MCF 10A (cell line): ENCODE results near the gene DLG2. TPM values are rescaled to one million over a fixed set of nuclear protein-coding genes. Genes with fewer than 3 reads are reported as not detected.

Experiments
- BruUV-seq: library from RNA; stranded (reverse); fragments of 400-500 nt; replicated peaks from 2 replicates; lab custom pipeline; 2021; lab: Mats Ljungman, UMichigan
- CTCF ChIA-PET: fragments of 300-600 bp; sonication (Branson Sonifier 250); formaldehyde crosslinking; extraction: SDS; loops from one replicate; lab custom pipeline; 2021; ENCODE audit warnings: antibody characterized with exemption, inconsistent platforms; lab: Yijun Ruan, JAX
- POLR2A ChIA-PET: fragments of 300-600, 350-650 bp; sonication (Branson Sonifier 250); formaldehyde crosslinking; extraction: SDS; loops from one replicate; lab custom pipeline; 2020; ENCODE audit warnings: antibody characterized with exemption, inconsistent platforms; lab: Yijun Ruan, JAX
- DNase-seq: peaks from one replicate; pipeline ENCODE4 v3.0.0-alpha.2; 2018; ENCODE audit not compliant: unreplicated experiment
- H3K27ac Mint-ChIP-seq: one replicate; pipeline ENCODE4 v1.8.0; 2022; ENCODE audit warnings: mild to moderate bottlenecking, low read depth, mixed read lengths; ENCODE audit not compliant: unreplicated experiment
- H3K27me3 Mint-ChIP-seq: one replicate; pipeline ENCODE4 v1.8.0; 2022; ENCODE audit warnings: mixed read lengths; ENCODE audit not compliant: insufficient read depth, unreplicated experiment
- H3K36me3 Mint-ChIP-seq: one replicate; pipeline ENCODE4 v1.8.0; 2022; ENCODE audit warnings: mild to moderate bottlenecking, moderate library complexity, mixed read lengths; ENCODE audit not compliant: insufficient read depth, unreplicated experiment
- H3K4me1 Mint-ChIP-seq: one replicate; pipeline ENCODE4 v1.8.0; 2022; ENCODE audit warnings: mixed read lengths; ENCODE audit not compliant: insufficient read depth, unreplicated experiment
- H3K4me3 Mint-ChIP-seq: one replicate; pipeline ENCODE4 v1.8.0; 2022; ENCODE audit warnings: mild to moderate bottlenecking, moderate library complexity, mixed read lengths; ENCODE audit not compliant: unreplicated experiment
- H3K9me3 Mint-ChIP-seq: one replicate; pipeline ENCODE4 v1.8.0; 2022; ENCODE audit warnings: mixed read lengths; ENCODE audit not compliant: unreplicated experiment
- intact Hi-C: fragments of 100-400 bp; cut with micrococcal nuclease; formaldehyde crosslinking; loops from 2 replicates; pipeline ENCODE4 v1.14.1; 2022
- total RNA-seq: library from RNA; stranded (reverse); gene quantifications from 2 replicates; pipeline ENCODE4 v1.2.3, GENCODE V29; 2022
- TF ChIP-seq, protein P1 (sequence below): fragments of 200-600 bp; IDR thresholded peaks from one replicate; pipeline ENCODE4 v1.8.0; 2022; ENCODE audit warnings: antibody characterized with exemption, mild to moderate bottlenecking; ENCODE audit not compliant: unreplicated experiment

DLG2 gene
- total RNA-seq, 1 experiment from 2014 or later = 0.26 TPM

DNA sequence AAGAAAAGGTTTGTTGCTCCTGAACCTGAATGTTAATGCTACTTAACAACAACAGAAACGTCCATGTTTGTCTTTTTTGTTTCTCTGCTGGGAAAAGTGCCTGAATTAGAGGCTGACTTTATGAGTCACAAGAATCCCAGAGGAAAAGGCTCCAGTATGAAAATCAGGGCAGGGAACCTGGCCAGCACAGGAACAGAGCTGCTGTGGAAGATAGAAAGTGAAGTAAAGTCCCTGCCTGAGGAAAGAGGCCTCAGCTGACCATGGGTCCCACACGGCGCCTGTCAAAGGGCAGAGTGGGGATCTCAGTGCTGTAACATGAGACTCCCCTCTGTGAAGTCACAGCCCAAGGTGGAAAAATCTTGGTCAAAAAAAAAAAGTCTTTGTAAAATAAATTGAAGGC lies 1708.7 kb downstream of the DLG2 start:
- CTCF ChIA-PET = interaction anchor here (0.6 to 0.7 kb wide), 3 partner anchors 99 to 1742 kb away, joined by 3 to 4 read pairs (median 3); no protein-coding TSS in a partner anchor
- no peaks in the 10 kb centered on the region for H3K36me3 Mint-ChIP-seq
- no peaks in the 10 kb centered on the region for H3K9me3 Mint-ChIP-seq
- H3K27me3 Mint-ChIP-seq = no peaks in the 10 kb centered on the region
- TF ChIP-seq, protein P1, sequence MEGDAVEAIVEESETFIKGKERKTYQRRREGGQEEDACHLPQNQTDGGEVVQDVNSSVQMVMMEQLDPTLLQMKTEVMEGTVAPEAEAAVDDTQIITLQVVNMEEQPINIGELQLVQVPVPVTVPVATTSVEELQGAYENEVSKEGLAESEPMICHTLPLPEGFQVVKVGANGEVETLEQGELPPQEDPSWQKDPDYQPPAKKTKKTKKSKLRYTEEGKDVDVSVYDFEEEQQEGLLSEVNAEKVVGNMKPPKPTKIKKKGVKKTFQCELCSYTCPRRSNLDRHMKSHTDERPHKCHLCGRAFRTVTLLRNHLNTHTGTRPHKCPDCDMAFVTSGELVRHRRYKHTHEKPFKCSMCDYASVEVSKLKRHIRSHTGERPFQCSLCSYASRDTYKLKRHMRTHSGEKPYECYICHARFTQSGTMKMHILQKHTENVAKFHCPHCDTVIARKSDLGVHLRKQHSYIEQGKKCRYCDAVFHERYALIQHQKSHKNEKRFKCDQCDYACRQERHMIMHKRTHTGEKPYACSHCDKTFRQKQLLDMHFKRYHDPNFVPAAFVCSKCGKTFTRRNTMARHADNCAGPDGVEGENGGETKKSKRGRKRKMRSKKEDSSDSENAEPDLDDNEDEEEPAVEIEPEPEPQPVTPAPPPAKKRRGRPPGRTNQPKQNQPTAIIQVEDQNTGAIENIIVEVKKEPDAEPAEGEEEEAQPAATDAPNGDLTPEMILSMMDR = no peak
- BruUV-seq = no TSS peak
- H3K4me3 Mint-ChIP-seq = no peak overlapping the region
- H3K4me1 Mint-ChIP-seq = no peaks in the 10 kb centered on the region
- DNase-seq = no peak
- H3K27ac Mint-ChIP-seq = no peak overlapping the region
- intact Hi-C loops = no loop called here
- POLR2A ChIA-PET = no interaction called here

DNA sequence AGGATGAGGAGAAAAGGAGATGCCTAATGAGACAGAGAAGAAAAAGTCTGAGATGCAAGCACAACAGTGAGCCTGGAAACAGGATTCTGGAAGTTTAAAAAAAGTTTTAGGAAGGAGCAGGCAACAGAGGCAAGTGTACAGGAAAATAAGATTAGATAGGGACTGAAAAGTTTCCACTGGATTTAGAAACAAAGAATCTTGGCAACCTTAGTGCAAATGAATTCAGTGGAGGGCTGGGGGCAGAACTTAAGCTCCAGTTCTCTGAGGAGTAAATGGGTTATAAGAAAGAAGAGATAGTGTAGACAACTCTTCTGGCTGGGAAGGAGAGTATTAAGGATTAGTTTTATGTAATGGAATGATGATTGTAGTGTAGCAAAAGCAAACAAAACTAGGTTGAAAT lies 1712.1 kb downstream of the DLG2 start:
- POLR2A ChIA-PET = no interaction called here

DNA sequence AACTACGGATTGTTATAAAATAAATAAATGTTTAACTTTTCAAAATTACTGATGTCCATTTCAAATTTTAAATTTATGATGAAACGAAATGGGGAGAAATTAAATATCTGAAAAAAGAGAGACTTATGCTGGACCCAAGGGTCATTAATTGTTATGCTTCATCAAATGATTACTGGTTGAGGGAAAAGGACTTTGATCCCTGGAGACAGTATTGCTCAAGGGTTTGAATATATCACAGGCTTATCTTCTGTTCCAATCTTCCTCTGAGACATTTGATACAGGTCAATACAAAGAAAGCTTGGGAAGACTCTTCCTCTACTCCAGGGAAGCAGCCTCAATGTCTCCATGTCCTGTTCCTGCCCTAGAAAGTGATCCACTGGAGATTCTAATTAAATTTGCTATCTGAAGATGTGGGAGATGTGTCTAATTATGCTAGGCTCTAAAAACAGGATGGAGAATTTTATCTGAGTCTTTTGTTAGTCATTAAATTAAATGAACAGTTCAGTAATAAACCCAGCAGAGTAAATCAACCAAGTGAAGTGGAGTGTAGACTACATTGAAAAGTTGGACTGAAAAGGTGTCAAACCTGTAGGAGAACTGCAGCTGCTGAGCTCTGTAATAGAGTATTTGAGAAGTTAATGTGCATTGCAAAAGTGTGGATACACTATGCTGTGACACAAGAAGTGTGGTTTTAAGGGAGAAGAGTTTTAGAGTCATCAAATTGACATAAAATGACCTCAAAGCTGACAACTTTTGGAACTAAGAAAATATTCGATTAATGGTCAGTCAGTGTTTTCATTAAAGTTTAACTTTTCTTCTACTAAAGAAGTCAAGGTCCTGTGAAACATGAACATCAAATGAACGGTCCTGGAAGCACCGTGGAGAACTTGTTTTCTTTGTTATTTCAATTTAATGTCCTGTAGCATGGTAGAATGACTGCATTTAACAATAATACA lies 1717.3 kb downstream of the DLG2 start:
- Mint-ChIP-seq H3K27ac (no peak overlapping the region), H3K9me3 (no peaks in the 10 kb centered on the region), H3K4me1 (no peaks in the 10 kb centered on the region), H3K4me3 (no peak overlapping the region), H3K36me3 (no peaks in the 10 kb centered on the region), H3K27me3 (no peaks in the 10 kb centered on the region)
- BruUV-seq = no TSS peak
- POLR2A ChIA-PET = no interaction called here
- TF ChIP-seq, protein P1 = no peak
- CTCF ChIA-PET = interaction anchor here (0.7 kb wide), 2 partner anchors 12 to 75 kb away, joined by 3 read pairs; no protein-coding TSS in a partner anchor
- intact Hi-C loops = no loop called here
- no peak for DNase-seq

More for the DNA sequence above, 1712.1 kb downstream of the DLG2 start:
- H3K4me1 Mint-ChIP-seq = no peaks in the 10 kb centered on the region
- CTCF ChIA-PET = no interaction called here
- H3K36me3 Mint-ChIP-seq = no peaks in the 10 kb centered on the region
- TF ChIP-seq, protein P1 = no peak
- H3K27me3 Mint-ChIP-seq = no peaks in the 10 kb centered on the region
- H3K4me3 Mint-ChIP-seq = no peak overlapping the region
- DNase-seq = no peak
- no TSS peak for BruUV-seq
- H3K27ac Mint-ChIP-seq = no peak overlapping the region
- intact Hi-C loops = no loop called here
- no peaks in the 10 kb centered on the region for H3K9me3 Mint-ChIP-seq

DNA sequence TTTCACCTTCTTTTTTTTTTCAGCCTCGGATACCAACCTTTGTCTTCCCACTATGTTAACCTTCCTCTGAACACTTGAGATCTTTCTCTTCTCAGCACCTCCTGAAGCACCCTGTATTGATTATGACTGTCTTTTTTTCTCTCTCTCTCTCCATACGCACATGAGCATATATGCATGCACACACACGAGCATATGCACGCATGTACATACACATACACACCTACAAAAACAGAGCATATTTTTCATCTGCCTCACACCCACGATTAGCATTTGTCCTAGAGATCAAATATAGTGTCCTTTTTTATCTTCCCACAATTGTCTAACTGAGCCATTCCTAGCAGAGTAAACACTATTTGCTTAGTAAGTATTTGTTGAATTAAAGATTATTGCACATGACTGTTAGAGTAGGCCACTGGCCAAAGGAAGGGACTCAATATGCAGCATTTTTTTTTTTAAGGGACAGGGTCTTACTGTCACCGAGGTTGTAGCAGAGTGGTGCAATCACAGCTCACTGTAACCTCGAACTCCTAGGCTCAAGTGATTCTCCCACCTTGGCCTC lies 1718.8 kb downstream of the DLG2 start:
- intact Hi-C loops = no loop called here
- no TSS peak for BruUV-seq
- no peak for DNase-seq
- Mint-ChIP-seq H3K9me3 (no peaks in the 10 kb centered on the region), H3K4me3 (no peak overlapping the region), H3K27me3 (no peaks in the 10 kb centered on the region), H3K36me3 (no peaks in the 10 kb centered on the region), H3K27ac (no peak overlapping the region), H3K4me1 (no peaks in the 10 kb centered on the region)
- ChIA-PET CTCF (no interaction called here), POLR2A (no interaction called here)
- TF ChIP-seq, protein P1 = no peak
